ENCODE results near the gene HLCS.

- TF ChIP-seq ZNF433 (tag by site-specific recombination; IDR thresholded peaks at IDR 0.05; ENCODE audit: low read depth) (no peak), ZNF140 (tag by site-specific recombination; IDR thresholded peaks at IDR 0.05) (no peak), ZNF133 (tag by site-specific recombination; IDR thresholded peaks at IDR 0.05) (no peak), CTCF (tag by site-specific recombination; IDR thresholded peaks at IDR 0.05) (no peak), HOXA7 (CRISPR knock-in tag; IDR thresholded peaks at IDR 0.05; ENCODE audit: borderline replicate concordance) (no peak), ZBTB20 (tag by site-specific recombination; IDR thresholded peaks at IDR 0.05) (no peak), ZNF394 (tag by site-specific recombination; IDR thresholded peaks at IDR 0.05; ENCODE audit: borderline replicate concordance) (no peak), SALL2 (tag by site-specific recombination; IDR thresholded peaks at IDR 0.05; ENCODE audit: borderline replicate concordance) (no peak), BCL11A (tag by site-specific recombination; IDR thresholded peaks at IDR 0.05; ENCODE audit: low read depth) (no peak), ZNF776 (tag by site-specific recombination; IDR thresholded peaks at IDR 0.05; ENCODE audit: borderline replicate concordance) (no peak)
- TF ChIP-seq, protein P1, sequence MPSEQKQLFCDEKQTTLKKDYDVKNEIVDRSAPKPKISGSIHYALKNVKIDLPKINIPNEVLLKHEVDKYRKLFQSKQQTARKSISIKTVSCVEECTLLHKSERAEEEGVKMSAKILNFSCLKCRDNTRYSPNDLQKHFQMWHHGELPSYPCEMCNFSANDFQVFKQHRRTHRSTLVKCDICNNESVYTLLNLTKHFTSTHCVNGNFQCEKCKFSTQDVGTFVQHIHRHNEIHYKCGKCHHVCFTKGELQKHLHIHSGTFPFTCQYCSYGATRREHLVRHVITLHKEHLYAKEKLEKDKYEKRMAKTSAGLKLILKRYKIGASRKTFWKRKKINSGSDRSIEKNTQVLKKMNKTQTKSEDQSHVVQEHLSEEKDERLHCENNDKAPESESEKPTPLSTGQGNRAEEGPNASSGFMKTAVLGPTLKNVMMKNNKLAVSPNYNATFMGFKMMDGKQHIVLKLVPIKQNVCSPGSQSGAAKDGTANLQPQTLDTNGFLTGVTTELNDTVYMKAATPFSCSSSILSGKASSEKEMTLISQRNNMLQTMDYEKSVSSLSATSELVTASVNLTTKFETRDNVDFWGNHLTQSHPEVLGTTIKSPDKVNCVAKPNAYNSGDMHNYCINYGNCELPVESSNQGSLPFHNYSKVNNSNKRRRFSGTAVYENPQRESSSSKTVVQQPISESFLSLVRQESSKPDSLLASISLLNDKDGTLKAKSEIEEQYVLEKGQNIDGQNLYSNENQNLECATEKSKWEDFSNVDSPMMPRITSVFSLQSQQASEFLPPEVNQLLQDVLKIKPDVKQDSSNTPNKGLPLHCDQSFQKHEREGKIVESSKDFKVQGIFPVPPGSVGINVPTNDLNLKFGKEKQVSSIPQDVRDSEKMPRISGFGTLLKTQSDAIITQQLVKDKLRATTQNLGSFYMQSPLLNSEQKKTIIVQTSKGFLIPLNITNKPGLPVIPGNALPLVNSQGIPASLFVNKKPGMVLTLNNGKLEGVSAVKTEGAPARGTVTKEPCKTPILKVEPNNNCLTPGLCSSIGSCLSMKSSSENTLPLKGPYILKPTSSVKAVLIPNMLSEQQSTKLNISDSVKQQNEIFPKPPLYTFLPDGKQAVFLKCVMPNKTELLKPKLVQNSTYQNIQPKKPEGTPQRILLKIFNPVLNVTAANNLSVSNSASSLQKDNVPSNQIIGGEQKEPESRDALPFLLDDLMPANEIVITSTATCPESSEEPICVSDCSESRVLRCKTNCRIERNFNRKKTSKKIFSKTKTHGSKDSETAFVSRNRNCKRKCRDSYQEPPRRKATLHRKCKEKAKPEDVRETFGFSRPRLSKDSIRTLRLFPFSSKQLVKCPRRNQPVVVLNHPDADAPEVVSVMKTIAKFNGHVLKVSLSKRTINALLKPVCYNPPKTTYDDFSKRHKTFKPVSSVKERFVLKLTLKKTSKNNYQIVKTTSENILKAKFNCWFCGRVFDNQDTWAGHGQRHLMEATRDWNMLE (tag by site-specific recombination; conservative IDR thresholded peaks at IDR 0.05; ENCODE audit: low read depth) = no peak
Observed at GRCh38 chr21:36962098-36962780, 4.2 kb downstream of the HLCS start.
